IMR-90 (cell line): ENCODE measurements around the gene NELL1. TPM values are rescaled to one million over a fixed set of nuclear protein-coding genes. Genes with fewer than 3 reads are reported as not detected.

Source experiments
- ATAC-seq: fragments of 200-7000 bp; cut with Tn5 transposase; 2 replicates; pipeline ENCODE4 v1.9.1; 2020; ENCODE audit warnings: low read depth, mild to moderate bottlenecking, moderate library complexity
- BruUV-seq: library from RNA; stranded (reverse); fragments of 400-500 nt; replicated peaks from 2 replicates; lab custom pipeline; 2021; lab: Mats Ljungman, UMichigan
- CTCF ChIA-PET: fragments of 300-600 bp; formaldehyde crosslinking; extraction: SDS; loops from one replicate; lab custom pipeline; 2021; ENCODE audit warnings: antibody characterized with exemption; lab: Yijun Ruan, JAX
- POLR2A ChIA-PET: fragments of 300-600 bp; sonication (Branson Sonifier 250); formaldehyde crosslinking; loops from one replicate; lab custom pipeline; 2022; ENCODE audit warnings: antibody characterized with exemption; ENCODE audit not compliant: unreplicated experiment; lab: Charles Lee
- DNase-seq: peaks from one replicate; pipeline ENCODE4 v3.0.0; 2013
- H2AFZ ChIP-seq: replicated peaks from 2 replicates; pipeline ENCODE3; 2013; ENCODE audit warnings: low read length, mild to moderate bottlenecking; ENCODE audit not compliant: poor library complexity
- H2AK5ac ChIP-seq: 2 replicates; pipeline ENCODE4 v1.6.1; 2013; ENCODE audit warnings: low read depth, low read length, inconsistent platforms
- H2AK9ac ChIP-seq: replicated peaks from 2 replicates; pipeline ENCODE3; 2013; ENCODE audit warnings: mild to moderate bottlenecking, low read depth, low read length, moderate library complexity; ENCODE audit not compliant: poor library complexity
- H2BK120ac ChIP-seq: 2 replicates; pipeline ENCODE4 v1.6.1; 2013; ENCODE audit warnings: low read depth, low read length, inconsistent platforms
- H2BK15ac ChIP-seq: 3 replicates; pipeline ENCODE4 v1.6.1; 2013; ENCODE audit warnings: low read depth, low read length, inconsistent platforms
- H2BK20ac ChIP-seq: 2 replicates; pipeline ENCODE4 v1.6.1; 2013; ENCODE audit warnings: low read depth, mild to moderate bottlenecking, inconsistent platforms, low read length, moderate library complexity
- H2BK5ac ChIP-seq: 2 replicates; pipeline ENCODE4 v1.6.1; 2013; ENCODE audit warnings: mild to moderate bottlenecking, low read depth, low read length, inconsistent platforms; ENCODE audit not compliant: poor library complexity, severe bottlenecking
- H3K14ac ChIP-seq: replicated peaks from 2 replicates; pipeline ENCODE4 v1.6.1; 2013; ENCODE audit warnings: low read depth, low read length, inconsistent platforms
- H3K18ac ChIP-seq: 2 replicates; pipeline ENCODE4 v1.6.1; 2013; ENCODE audit warnings: low read depth, low read length, control low read depth
- H3K23ac ChIP-seq: 2 replicates; pipeline ENCODE4 v1.6.1; 2013; ENCODE audit warnings: low read depth, low read length, inconsistent platforms
- H3K27ac ChIP-seq: 2 replicates; pipeline ENCODE4 v1.5.1; 2013; ENCODE audit warnings: mild to moderate bottlenecking, control low read depth, low read length; ENCODE audit not compliant: insufficient read depth
- H3K27me3 ChIP-seq: 2 replicates; pipeline ENCODE4 v1.6.1; 2013; ENCODE audit warnings: low read length; ENCODE audit not compliant: control insufficient read depth, insufficient read depth
- H3K36me3 ChIP-seq: 2 replicates; pipeline ENCODE4 v1.6.1; 2013; ENCODE audit warnings: low read length, mixed read lengths; ENCODE audit not compliant: control insufficient read depth, insufficient read depth
- H3K4ac ChIP-seq: 2 replicates; pipeline ENCODE4 v1.6.1; 2013; ENCODE audit warnings: low read depth, low read length, inconsistent platforms
- H3K4me1 ChIP-seq: 2 replicates; pipeline ENCODE4 v1.6.1; 2013; ENCODE audit warnings: low read length, mixed read lengths; ENCODE audit not compliant: control insufficient read depth, insufficient read depth
- H3K4me2 ChIP-seq: 2 replicates; pipeline ENCODE4 v1.6.1; 2013; ENCODE audit warnings: low read depth, mild to moderate bottlenecking, control low read depth, low read length, moderate library complexity
- H3K4me3 ChIP-seq: 2 replicates; pipeline ENCODE4 v1.5.1; 2013; ENCODE audit warnings: low read depth, mild to moderate bottlenecking, control low read depth, low read length, moderate library complexity; ENCODE audit not compliant: insufficient read depth
- H3K56ac ChIP-seq: 2 replicates; pipeline ENCODE4 v1.6.1; 2013; ENCODE audit warnings: low read length, inconsistent platforms; ENCODE audit not compliant: insufficient read depth; ENCODE audit errors: extremely low read depth
- H3K79me1 ChIP-seq, 2 experiments: 2 replicates each; pipeline ENCODE4 v1.6.1; 2013; ENCODE audit warnings: low read length in 2 of 2, inconsistent platforms in 1 of 2, low read depth in 1 of 2
- H3K9ac ChIP-seq: 2 replicates; pipeline ENCODE4 v1.6.1; 2013; ENCODE audit warnings: low read depth, low read length, control low read depth
- H3K9me1 ChIP-seq: 2 replicates; pipeline ENCODE4 v1.6.1; 2013; ENCODE audit warnings: low read length, inconsistent platforms; ENCODE audit not compliant: insufficient read depth
- H3K9me3 ChIP-seq: 2 replicates; pipeline ENCODE4 v1.6.1; 2013; ENCODE audit warnings: low read length; ENCODE audit not compliant: control insufficient read depth, insufficient read depth
- H4K20me1 ChIP-seq: 2 replicates; pipeline ENCODE4 v1.6.1; 2013; ENCODE audit warnings: low read length, inconsistent platforms; ENCODE audit not compliant: insufficient read depth
- H4K5ac ChIP-seq: 2 replicates; pipeline ENCODE4 v1.6.1; 2013; ENCODE audit warnings: mild to moderate bottlenecking, low read depth, low read length, control low read depth
- H4K8ac ChIP-seq, 2 experiments: 2 replicates each; pipeline ENCODE4 v1.6.1; 2013; ENCODE audit warnings: low read depth in 2 of 2, low read length in 2 of 2, control low read depth in 1 of 2, inconsistent platforms in 1 of 2
- H4K91ac ChIP-seq: 2 replicates; pipeline ENCODE4 v1.6.1; 2013; ENCODE audit warnings: low read depth, low read length, inconsistent platforms; ENCODE audit not compliant: insufficient read depth
- MXI1 ChIP-seq: IDR thresholded peaks from 2 replicates; pipeline ENCODE4 v1.6.1; 2012; ENCODE audit warnings: low read depth, mild to moderate bottlenecking, low read length, moderate library complexity, borderline replicate concordance
- SMC3 ChIP-seq: fragments of 150-350 bp; IDR thresholded peaks from 2 replicates; pipeline ENCODE4 v1.6.1; 2016; ENCODE audit warnings: low read depth, mild to moderate bottlenecking, antibody characterized with exemption, low read length, moderate library complexity
- dilution Hi-C: fragments of 300-500 bp; cut with HindIII; formaldehyde crosslinking; loops from one replicate; pipeline ENCODE4 v1.14.3; 2018; ENCODE audit warnings: low sequenced_read_pairs; ENCODE audit not compliant: unreplicated experiment
- in situ Hi-C: fragments of 300-500 bp; cut with MboI; formaldehyde crosslinking; loops from 3 replicates; pipeline ENCODE4 v1.14.3; 2019; ENCODE audit warnings: low sequenced_read_pairs, inconsistent platforms, mixed read lengths
- intact Hi-C: fragments of 100-400 bp; cut with micrococcal nuclease; formaldehyde crosslinking; loops from 2 replicates; pipeline ENCODE4 v1.10.0; 2022
- polyA plus RNA-seq, 3 experiments: library from polyadenylated mRNA; depleted of rRNA; stranded (reverse); fragments of >200 nt; gene quantifications; 2 replicates each; pipeline ENCODE4 v1.2.3, GENCODE V29; 2012; ENCODE audit warnings: low replicate concordance in 1 of 3
- total RNA-seq: library from RNA; depleted of rRNA; stranded (reverse); fragments of >200 nt; gene quantifications from 2 replicates; pipeline ENCODE4 v1.2.3, GENCODE V29; 2012
- TF ChIP-seq, protein P1 (sequence below): fragments of 150-350 bp; IDR thresholded peaks from 2 replicates; pipeline ENCODE4 v1.6.1; 2016; ENCODE audit warnings: low read depth, mild to moderate bottlenecking, low read length, moderate library complexity, borderline replicate concordance

Gene NELL1
- total and polyA plus RNA-seq, 2 of the 4 experiments (the other 2 are of a cell fraction): not detected

DNA sequence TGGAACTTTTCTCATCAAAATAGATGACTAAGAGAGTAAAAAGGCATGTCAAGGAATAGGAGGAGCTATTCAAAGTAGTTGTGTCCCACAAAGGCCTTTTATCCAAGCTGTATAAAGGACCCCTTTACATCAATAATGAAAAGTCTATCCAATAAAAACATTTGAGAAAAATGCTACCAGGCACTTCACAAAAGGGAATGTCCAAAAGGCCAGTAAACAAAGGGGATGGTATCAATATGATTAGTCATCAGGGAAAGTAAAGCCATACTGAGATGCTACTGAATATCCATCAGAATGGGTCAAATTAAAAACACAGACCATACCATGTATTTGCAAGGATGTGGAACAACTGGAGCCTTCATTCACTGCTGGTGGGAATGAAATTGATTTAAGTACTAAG, 224.9 kb downstream of the NELL1 start:
- in situ Hi-C loops (no loop called here), dilution Hi-C loops (no loop called here)

More for the DNA sequence above, 224.9 kb downstream of the NELL1 start:
- H2AFZ ChIP-seq: no peak overlapping the region
- H3K4me1 ChIP-seq: no peaks in the 10 kb centered on the region
- no peak overlapping the region for H2AK5ac ChIP-seq
- no peak overlapping the region for H2BK20ac ChIP-seq
- ChIA-PET CTCF (no interaction called here), POLR2A (no interaction called here)
- no peak overlapping the region for H2BK120ac ChIP-seq
- no peak for DNase-seq
- no peak overlapping the region for H3K9ac ChIP-seq
- no peak for ATAC-seq
- no peak overlapping the region for H2BK5ac ChIP-seq
- no peak overlapping the region for H3K4ac ChIP-seq
- no peaks in the 10 kb centered on the region for H3K27me3 ChIP-seq
- H2AK9ac ChIP-seq: no peak overlapping the region
- no peak overlapping the region for H3K23ac ChIP-seq
- no peak overlapping the region for H4K8ac ChIP-seq
- no peak overlapping the region for H3K56ac ChIP-seq
- no peak overlapping the region for H2BK15ac ChIP-seq
- H3K4me2 ChIP-seq: no peak overlapping the region
- no peak overlapping the region for H4K5ac ChIP-seq
- intact Hi-C loops: no loop called here
- no peak overlapping the region for H3K27ac ChIP-seq
- H4K20me1 ChIP-seq: no peaks in the 10 kb centered on the region
- H3K4me3 ChIP-seq: no peak overlapping the region
- no peaks in the 10 kb centered on the region for H3K9me1 ChIP-seq
- no peak overlapping the region for H3K14ac ChIP-seq
- no peak overlapping the region for H4K91ac ChIP-seq
- no peak for TF ChIP-seq SMC3
- TF ChIP-seq, protein P1, sequence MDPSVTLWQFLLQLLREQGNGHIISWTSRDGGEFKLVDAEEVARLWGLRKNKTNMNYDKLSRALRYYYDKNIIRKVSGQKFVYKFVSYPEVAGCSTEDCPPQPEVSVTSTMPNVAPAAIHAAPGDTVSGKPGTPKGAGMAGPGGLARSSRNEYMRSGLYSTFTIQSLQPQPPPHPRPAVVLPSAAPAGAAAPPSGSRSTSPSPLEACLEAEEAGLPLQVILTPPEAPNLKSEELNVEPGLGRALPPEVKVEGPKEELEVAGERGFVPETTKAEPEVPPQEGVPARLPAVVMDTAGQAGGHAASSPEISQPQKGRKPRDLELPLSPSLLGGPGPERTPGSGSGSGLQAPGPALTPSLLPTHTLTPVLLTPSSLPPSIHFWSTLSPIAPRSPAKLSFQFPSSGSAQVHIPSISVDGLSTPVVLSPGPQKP: no peak
- no peak for TF ChIP-seq MXI1
- H3K18ac ChIP-seq: no peak overlapping the region
- no TSS peak for BruUV-seq
- no peaks in the 10 kb centered on the region for H3K79me1 ChIP-seq
- no peaks in the 10 kb centered on the region for H3K36me3 ChIP-seq
- peaks cover 5% of the 10 kb centered on the region; the same call in 1 of the 2 replicates for H3K9me3 ChIP-seq
